PFSK-1 (cell line): ENCODE results near the gene CCL22.

Source experiments
- FOXP2 ChIP-seq: optimal IDR thresholded peaks from 2 replicates; pipeline ENCODE3; 2011; ENCODE audit warnings: borderline replicate concordance, control low read depth, inconsistent platforms; ENCODE audit not compliant: insufficient read depth; ENCODE audit errors: extremely low read length, extremely low read depth
- POLR2AphosphoS5 ChIP-seq: IDR thresholded peaks from 2 replicates; pipeline ENCODE4 v1.6.1; 2012; ENCODE audit warnings: low read depth, mild to moderate bottlenecking, control low read depth, low read length, moderate library complexity
- SIN3A ChIP-seq: IDR thresholded peaks from 2 replicates; pipeline ENCODE4 v1.6.1; 2012; ENCODE audit warnings: mild to moderate bottlenecking, low read length, moderate library complexity, borderline replicate concordance; ENCODE audit not compliant: insufficient read depth
- TAF1 ChIP-seq: IDR thresholded peaks from 2 replicates; pipeline ENCODE4 v1.6.1; 2012; ENCODE audit warnings: low read length, control low read depth, borderline replicate concordance; ENCODE audit not compliant: insufficient read depth
- TF ChIP-seq, protein P1 (sequence below), 2 experiments: IDR thresholded peaks; 2 replicates each; pipeline versions ENCODE4 v1.6.1 to v1.8.0; 2011 to 2012; ENCODE audit warnings: low read depth in 2 of 2, low read length in 2 of 2, control low read depth in 1 of 2, inconsistent platforms in 1 of 2, mild to moderate bottlenecking in 1 of 2, moderate library complexity in 1 of 2; ENCODE audit not compliant: insufficient read depth in 1 of 2

DNA sequence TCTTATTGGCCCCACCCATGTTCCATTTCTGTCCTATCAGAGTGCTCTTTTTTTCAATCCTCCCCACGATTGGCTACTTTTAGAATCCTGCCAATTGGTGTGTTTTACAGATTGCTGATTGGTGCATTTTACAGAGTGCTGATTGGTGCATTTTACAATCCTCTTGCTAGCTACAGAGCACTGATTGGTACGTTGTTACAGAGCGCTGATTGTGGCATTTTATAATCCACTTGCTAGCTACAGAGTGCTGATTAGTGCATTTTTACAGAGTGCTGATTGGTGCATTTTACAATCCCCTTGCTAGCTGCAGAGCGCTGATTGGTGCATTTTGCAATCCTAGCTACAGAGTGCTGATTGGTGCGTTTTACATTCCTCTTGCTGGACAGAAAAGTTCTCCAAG is 36.4 kb downstream of the CCL22 start:
- no peak for TF ChIP-seq TAF1
- TF ChIP-seq SIN3A: no peak
- TF ChIP-seq, protein P1, sequence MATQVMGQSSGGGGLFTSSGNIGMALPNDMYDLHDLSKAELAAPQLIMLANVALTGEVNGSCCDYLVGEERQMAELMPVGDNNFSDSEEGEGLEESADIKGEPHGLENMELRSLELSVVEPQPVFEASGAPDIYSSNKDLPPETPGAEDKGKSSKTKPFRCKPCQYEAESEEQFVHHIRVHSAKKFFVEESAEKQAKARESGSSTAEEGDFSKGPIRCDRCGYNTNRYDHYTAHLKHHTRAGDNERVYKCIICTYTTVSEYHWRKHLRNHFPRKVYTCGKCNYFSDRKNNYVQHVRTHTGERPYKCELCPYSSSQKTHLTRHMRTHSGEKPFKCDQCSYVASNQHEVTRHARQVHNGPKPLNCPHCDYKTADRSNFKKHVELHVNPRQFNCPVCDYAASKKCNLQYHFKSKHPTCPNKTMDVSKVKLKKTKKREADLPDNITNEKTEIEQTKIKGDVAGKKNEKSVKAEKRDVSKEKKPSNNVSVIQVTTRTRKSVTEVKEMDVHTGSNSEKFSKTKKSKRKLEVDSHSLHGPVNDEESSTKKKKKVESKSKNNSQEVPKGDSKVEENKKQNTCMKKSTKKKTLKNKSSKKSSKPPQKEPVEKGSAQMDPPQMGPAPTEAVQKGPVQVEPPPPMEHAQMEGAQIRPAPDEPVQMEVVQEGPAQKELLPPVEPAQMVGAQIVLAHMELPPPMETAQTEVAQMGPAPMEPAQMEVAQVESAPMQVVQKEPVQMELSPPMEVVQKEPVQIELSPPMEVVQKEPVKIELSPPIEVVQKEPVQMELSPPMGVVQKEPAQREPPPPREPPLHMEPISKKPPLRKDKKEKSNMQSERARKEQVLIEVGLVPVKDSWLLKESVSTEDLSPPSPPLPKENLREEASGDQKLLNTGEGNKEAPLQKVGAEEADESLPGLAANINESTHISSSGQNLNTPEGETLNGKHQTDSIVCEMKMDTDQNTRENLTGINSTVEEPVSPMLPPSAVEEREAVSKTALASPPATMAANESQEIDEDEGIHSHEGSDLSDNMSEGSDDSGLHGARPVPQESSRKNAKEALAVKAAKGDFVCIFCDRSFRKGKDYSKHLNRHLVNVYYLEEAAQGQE (IDR thresholded peaks at IDR 0.05; ENCODE audit: insufficient read depth in 1 of 2, low read depth in 2 of 2, low read length in 2 of 2): no peak
- no peak for TF ChIP-seq POLR2AphosphoS5
- no peak for TF ChIP-seq FOXP2
